KOPT-K1 (cell line): Measurements from ENCODE around the gene XIST.
"Not testable (repeated sequence)": the region's sequence is repeated elsewhere in the genome, so short reads cannot be mapped to it uniquely, and the experiment has no call there.

Source experiments
- H3K27ac ChIP-seq: fragments of 200-600 bp; sonication (generic); 2 replicates; pipeline ENCODE4 v1.5.1; 2016; ENCODE audit warnings: antibody characterized with exemption, mild to moderate bottlenecking, low read depth, low read length; ENCODE audit not compliant: poor library complexity, severe bottlenecking
- H3K36me3 ChIP-seq: fragments of 200-600 bp; sonication (generic); 2 replicates; pipeline ENCODE4 v1.5.1; 2017; ENCODE audit warnings: antibody characterized with exemption, mild to moderate bottlenecking, low read length, moderate library complexity; ENCODE audit not compliant: insufficient read depth
- H3K9me3 ChIP-seq: fragments of 200-600 bp; sonication (generic); 2 replicates; pipeline ENCODE4 v1.5.1; 2017; ENCODE audit warnings: antibody characterized with exemption, low read length, mild to moderate bottlenecking; ENCODE audit not compliant: insufficient read depth, poor library complexity, severe bottlenecking

Gene XIST

DNA sequence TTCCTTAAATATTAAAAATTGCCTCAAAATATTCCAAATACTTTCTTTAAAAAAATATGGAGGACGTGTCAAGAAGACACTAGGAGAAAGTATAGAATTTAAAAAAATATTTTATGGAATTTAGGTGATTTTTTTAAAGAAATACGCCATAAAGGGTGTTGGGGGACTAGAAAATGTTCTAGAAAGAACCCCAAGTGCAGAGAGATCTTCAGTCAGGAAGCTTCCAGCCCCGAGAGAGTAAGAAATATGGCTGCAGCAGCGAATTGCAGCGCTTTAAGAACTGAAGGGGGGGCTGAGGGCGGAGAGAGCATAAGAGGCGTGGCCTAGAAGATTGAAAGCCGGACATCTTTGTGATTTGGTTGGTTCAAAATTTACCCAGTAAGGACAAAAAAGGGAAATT is at the start of gene XIST:
TSS of gene XIST (minus strand) at position 248 of the 400 bp plus-strand sequence.
- Histone ChIP-seq H3K27ac (no peak within 1 kb of the TSS), H3K9me3 (no peaks in the 10 kb centered on the region), H3K36me3 (no peaks in the 10 kb centered on the region)

GRCh38 chrX:73898315-73898714 is 45.8 kb upstream of the XIST start:
- H3K27ac ChIP-seq, H3K36me3 ChIP-seq, H3K9me3 ChIP-seq: not testable (repeated sequence)

DNA sequence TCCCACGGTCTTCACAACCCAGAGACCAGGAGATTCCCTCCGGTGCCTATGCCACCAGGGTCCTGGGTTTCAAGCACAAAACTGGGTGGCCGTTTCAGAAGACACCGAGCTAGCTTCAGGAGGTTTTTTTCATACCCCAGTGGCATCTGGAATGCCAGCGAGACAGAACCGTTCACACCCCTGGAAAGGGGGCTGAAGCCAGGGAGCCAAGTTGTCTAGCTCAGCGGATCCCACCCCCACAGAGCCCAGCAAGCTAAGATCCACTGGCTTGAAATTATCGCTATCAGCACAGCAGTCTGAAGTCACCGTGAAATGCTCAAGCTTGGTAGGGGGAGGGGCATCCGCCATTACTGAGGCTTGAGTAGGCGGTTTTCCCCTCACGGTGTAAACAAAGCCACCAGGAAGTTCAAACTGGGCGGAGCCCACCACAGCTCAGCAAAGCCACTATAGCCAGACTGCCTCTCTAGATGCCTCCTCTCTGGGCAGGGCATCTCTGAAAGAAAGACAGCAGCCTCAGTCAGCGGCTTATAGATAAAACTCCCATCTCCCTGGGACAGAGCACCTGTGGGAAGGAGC is 40.1 kb upstream of the XIST start:
- not testable (repeated sequence) for H3K9me3 ChIP-seq, H3K36me3 ChIP-seq

DNA sequence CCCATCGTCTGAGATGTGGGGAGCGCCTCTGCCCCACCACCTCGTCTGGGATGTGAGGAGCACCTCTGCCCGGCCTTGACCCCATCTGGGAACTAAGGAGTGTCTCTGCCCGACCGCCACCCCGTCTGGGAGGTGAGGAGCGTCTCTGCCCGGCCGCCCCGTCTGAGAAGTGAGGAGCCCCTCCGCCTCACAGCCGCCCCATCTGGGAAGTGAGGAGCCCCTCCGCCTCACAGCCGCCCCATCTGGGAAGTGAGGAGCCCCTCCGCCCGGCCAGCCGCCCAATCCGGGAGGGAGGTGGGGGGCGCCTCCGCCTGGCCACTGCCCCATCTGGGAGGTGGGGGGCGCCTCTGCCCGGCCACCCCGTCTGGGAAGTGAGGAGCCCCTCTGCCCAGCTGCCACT is 29.7 kb upstream of the XIST start:
- H3K9me3 ChIP-seq, H3K27ac ChIP-seq, H3K36me3 ChIP-seq: not testable (repeated sequence)

More for the DNA sequence above, 40.1 kb upstream of the XIST start:
- H3K27ac ChIP-seq = not testable (repeated sequence)

GRCh38 chrX:73877687-73878086 is 25.2 kb upstream of the XIST start:
- Histone ChIP-seq H3K9me3 (no peaks in the 10 kb centered on the region), H3K36me3 (no peaks in the 10 kb centered on the region), H3K27ac (no peak overlapping the region)

- Histone ChIP-seq H3K9me3 (no peaks in the 10 kb centered on the region), H3K36me3 (no peaks in the 10 kb centered on the region), H3K27ac (no peak overlapping the region)
Measured at GRCh38 chrX:73876911-73877310, 24.4 kb upstream of the XIST start.

DNA sequence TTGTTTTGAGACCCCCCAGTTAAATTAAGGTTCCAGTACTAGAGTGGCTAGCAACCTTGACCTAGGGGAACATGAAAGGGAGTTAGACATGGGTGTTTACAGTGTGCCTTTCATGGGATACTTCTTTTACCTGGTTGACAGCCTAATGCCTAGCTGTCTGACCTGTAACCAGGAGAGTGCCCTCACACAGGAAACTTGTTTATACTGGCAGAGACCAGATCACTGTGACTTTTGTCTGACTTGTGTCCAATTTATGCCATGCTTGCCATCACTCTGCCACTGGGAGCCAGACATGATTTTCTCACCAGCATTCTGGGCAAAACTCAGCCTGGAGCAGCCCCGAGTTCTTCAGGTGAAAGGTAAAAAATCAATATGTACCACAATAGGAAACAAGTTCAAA is 16.4 kb upstream of the XIST start:
- H3K36me3 ChIP-seq = no peaks in the 10 kb centered on the region
- H3K9me3 ChIP-seq = no peaks in the 10 kb centered on the region
- no peak overlapping the region for H3K27ac ChIP-seq

DNA sequence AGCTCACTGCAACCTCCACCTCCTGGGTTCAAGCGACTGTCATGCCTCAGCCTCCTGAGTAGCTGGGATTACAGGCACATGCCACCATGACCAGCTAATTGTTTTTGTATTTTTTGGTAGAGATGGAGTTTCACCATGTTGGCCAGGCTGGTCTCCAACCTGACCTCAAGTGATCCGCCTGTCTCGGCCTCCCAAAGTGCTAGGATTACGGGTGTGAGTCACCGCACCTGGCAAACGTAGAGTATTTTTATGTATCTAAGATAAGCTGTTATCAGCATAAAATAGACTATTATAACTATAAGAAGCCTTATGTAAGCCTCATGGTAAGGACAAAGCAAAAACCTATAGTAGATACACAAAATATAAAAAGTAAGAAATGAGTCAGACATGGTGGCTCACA is 14.6 kb upstream of the XIST start:
- Histone ChIP-seq H3K27ac (no peak overlapping the region), H3K9me3 (no peaks in the 10 kb centered on the region), H3K36me3 (no peaks in the 10 kb centered on the region)

DNA sequence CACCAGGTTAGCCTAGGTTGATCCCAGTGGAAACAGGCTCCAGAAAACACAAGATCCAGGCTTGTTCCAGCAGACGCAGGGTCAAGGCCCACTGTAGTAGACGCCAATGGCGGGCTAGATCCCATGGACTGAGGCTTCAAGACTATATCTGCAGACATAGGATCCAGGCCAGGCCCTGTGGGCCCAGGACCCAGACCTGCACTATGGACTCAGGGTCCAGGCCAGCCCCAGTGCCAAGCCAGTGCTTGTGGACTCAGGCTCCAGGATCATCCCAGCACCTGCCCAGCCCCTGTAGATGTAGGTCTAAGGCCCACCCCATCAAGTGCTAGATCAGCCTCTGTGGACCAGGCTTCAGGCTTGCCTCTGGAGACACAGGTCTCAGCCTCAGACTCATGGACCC is 11.3 kb upstream of the XIST start:
- Histone ChIP-seq H3K9me3 (no peaks in the 10 kb centered on the region), H3K27ac (no peak overlapping the region), H3K36me3 (no peaks in the 10 kb centered on the region)

DNA sequence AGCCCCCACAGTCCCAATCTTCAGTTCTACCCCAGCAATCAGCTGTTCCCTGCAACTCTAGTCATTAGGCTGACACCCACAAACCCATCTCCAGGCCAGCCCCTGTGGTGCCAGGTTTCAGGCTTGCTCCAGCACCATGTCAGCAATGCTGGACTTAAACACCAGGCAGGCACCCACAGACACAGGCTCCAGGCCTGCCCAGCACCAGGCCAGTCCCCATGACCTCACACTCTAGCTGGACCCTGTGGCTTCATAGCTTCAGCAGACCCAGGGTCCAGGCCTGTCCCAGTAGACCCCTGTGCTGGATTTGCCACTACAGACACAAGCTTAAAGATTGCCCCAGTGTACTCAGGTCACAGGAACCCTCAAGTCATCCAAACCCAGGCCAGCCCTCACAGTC is 10.8 kb upstream of the XIST start:
- Histone ChIP-seq H3K27ac (no peak overlapping the region), H3K9me3 (no peaks in the 10 kb centered on the region), H3K36me3 (no peaks in the 10 kb centered on the region)

DNA sequence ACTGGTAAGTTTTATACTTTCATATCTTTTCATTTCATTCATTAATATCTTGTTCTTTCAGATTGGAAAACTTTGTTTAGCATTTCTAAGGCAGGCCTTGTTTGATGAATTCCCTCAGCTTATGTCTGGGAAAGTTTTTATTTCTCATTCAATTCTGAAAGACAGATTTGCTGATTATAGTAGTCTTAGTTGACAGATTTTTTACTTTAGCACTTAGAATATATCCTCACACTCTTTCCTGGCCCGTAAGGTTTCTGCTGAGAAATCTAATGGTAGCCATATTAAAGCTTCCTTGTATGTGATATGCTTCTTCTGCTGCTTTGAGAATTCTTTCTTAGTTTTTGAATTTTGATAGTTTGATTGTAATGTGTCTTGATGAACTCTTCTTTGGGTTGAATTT is 7.1 kb upstream of the XIST start:
- Histone ChIP-seq H3K36me3 (no peaks in the 10 kb centered on the region), H3K27ac (no peak overlapping the region), H3K9me3 (no peaks in the 10 kb centered on the region)

- Histone ChIP-seq H3K36me3 (no peaks in the 10 kb centered on the region), H3K27ac (no peak overlapping the region), H3K9me3 (no peaks in the 10 kb centered on the region)
Measured at GRCh38 chrX:73855546-73855945, 3.0 kb upstream of the XIST start.

DNA sequence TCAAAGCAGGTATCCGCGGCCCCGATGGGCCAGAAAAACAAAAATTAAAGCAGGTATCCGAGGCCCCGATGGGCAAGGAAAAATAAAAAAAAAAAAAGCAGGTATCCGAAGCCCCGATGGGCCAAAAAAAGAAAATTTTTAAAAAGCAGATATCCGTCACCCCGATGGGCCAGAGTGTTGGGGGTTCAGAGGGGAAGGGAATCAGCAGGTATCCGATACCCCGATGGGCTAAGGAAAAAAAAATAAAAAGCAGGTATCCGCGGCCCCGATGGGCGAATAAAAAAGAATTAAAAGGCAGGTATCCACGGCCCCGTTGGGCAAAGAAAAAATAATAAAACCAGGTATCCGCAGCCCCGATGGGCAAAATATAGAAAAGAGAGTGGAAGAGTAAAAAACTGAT is 492 bp downstream of the XIST start:
- Histone ChIP-seq H3K9me3 (no peaks in the 10 kb centered on the region), H3K36me3 (no peaks in the 10 kb centered on the region), H3K27ac (no peak overlapping the region)

DNA sequence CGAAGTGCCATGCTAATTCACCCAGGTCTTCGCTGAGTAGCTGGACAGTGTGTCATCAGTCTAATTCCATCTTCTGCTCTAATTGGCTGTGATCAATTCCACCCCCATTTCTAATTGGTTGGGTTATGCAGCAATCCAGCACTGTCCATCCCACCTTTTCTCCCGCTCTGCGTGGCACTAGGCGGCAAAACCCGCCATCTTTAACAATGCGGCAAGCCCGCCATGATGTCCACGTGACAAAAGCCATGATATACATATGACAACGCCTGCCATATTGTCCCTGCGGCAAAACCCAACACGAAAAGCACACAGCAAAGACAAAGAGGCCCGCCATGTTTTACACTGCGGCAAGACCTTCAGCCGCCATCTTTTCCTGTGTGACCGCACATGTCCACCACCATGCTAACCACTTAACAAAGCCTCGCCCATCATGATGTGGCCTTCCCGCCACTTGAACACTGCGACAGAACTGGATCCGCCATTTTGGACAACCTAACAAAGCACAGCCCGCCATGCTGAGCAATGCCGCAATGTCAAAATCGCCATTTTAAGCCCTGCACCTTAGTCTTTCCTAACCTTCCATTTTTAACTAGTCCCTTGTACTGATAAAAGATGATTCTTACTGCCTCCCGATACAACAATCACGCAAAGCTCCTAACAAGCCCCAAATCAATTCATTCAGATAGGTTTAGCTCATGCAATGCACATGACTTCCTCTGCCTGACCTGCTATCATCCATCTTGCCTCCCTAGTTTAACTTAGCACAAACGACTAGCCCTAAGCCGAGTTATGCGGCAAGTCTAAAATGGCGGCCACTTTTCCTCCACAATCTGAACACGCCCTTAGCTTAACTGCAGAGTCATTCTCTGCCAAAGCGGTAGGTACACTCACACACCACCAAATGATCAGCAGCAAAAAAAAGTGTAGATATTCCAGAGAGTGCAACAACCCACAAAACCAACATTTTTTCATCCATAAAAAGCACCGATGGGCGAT is 1.2 kb downstream of the XIST start:
- H3K9me3 ChIP-seq = no peaks in the 10 kb centered on the region
- no peaks in the 10 kb centered on the region for H3K36me3 ChIP-seq
- no peak overlapping the region for H3K27ac ChIP-seq

DNA sequence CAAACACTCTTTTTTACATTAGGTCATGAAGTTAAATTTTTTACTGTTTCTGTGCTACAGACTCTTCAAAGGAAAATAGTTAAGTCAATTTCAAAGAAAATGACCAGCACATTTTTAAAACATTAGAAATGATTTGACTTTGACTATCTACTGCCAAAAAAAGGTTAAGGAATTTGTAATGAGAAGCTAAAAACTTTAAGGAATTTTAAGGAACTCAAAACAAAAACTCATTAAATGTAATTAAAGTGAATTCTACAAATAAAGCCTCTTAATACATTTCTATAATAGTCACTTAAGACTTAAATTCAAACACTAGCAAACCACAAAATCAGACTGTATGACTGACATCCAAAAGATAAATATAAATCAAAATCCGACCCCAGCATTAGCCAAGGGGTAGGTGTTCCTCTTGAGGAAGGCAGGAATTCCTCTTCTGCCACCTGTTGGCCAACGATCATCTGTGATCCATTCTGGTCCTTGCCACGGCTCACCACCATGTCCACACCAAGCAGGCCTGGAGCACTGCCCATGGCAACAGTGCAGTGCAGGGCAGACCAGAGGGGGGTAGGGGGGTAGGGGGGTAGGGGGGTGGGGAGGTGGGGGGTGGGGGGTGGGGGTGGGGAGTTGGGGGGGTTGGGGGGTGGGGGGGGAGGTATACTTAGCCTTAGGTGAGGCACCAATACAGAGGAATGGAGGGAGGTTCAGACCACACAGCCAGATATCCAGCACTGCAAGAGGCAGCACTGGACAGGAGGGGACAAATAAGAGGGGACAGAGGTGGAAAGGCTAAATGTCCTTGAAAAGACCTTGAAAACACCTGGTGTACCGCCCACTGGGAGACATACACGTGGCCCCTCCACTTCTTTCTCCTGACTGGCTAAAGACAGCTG is 2.1 kb downstream of the XIST start:
- Histone ChIP-seq H3K27ac (no peak overlapping the region), H3K9me3 (no peaks in the 10 kb centered on the region), H3K36me3 (no peaks in the 10 kb centered on the region)
